Keratinocyte (primary cell): ENCODE data around the gene RFTN1. TPM values are rescaled to one million over a fixed set of nuclear protein-coding genes. Genes with fewer than 3 reads are reported as not detected.

Experiments used
- DNase-seq: peaks from one replicate; pipeline ENCODE4 v3.0.0-alpha.2; 2011; ENCODE audit warnings: low read depth, missing footprints, low spot score
- FAIRE-seq: peaks from 2 replicates; lab custom pipeline; 2011; peaks lifted over from hg19 to GRCh38; lab: Jason Lieb, UNC
- H2AFZ ChIP-seq: 2 replicates; pipeline ENCODE4 v1.6.0; 2012; ENCODE audit warnings: low read length, control low read depth, inconsistent platforms; ENCODE audit not compliant: control insufficient read depth
- H3K27ac ChIP-seq: 2 replicates; pipeline ENCODE4 v1.5.1; 2011; ENCODE audit warnings: low read length; ENCODE audit not compliant: control insufficient read depth, insufficient read depth
- H3K27me3 ChIP-seq: 3 replicates; pipeline ENCODE4 v1.6.0; 2011; ENCODE audit warnings: low read length; ENCODE audit not compliant: control insufficient read depth, insufficient read depth; ENCODE audit errors: extremely low read depth
- H3K36me3 ChIP-seq, 2 experiments: 2 replicates in 1 of 2; 3 replicates in 1 of 2; pipeline ENCODE4 v1.5.1; 2011; ENCODE audit warnings: low read length in 2 of 2, mild to moderate bottlenecking in 1 of 2; ENCODE audit not compliant: control insufficient read depth in 2 of 2, insufficient read depth in 2 of 2; ENCODE audit errors: extremely low read depth in 1 of 2
- H3K4me1 ChIP-seq: 3 replicates; pipeline ENCODE4 v1.5.1; 2011; ENCODE audit warnings: low read length; ENCODE audit not compliant: control insufficient read depth, insufficient read depth; ENCODE audit errors: extremely low read depth
- H3K4me2 ChIP-seq: 3 replicates; pipeline ENCODE4 v1.6.0; 2011; ENCODE audit warnings: low read depth, low read length; ENCODE audit not compliant: control insufficient read depth, insufficient read depth; ENCODE audit errors: extremely low read depth
- H3K4me3 ChIP-seq, 3 experiments: fragments of 200-600 bp in 1 of 3; sonication (generic) in 1 of 3; 2 replicates in 2 of 3; 3 replicates in 1 of 3; pipeline ENCODE4 v1.5.1; 2011 to 2016; ENCODE audit warnings: low read length in 3 of 3, mild to moderate bottlenecking in 3 of 3, control low read depth in 2 of 3, inconsistent platforms in 1 of 3, low read depth in 1 of 3, mixed read lengths in 1 of 3, mixed run types in 1 of 3, moderate library complexity in 1 of 3; ENCODE audit not compliant: control insufficient read depth in 2 of 3, insufficient read depth in 2 of 3; ENCODE audit errors: extremely low read depth in 1 of 3
- H3K79me2 ChIP-seq: 2 replicates; pipeline ENCODE4 v1.6.0; 2012; ENCODE audit warnings: low read length; ENCODE audit not compliant: control insufficient read depth, insufficient read depth
- H3K9ac ChIP-seq: 3 replicates; pipeline ENCODE4 v1.6.0; 2011; ENCODE audit warnings: low read length; ENCODE audit not compliant: control insufficient read depth, insufficient read depth; ENCODE audit errors: extremely low read depth
- H3K9me1 ChIP-seq: 3 replicates; pipeline ENCODE4 v1.6.0; 2011; ENCODE audit warnings: low read length; ENCODE audit not compliant: control insufficient read depth, insufficient read depth; ENCODE audit errors: extremely low read depth
- H3K9me3 ChIP-seq: 2 replicates; pipeline ENCODE4 v1.5.1; 2012; ENCODE audit warnings: low read depth, low read length; ENCODE audit not compliant: control insufficient read depth
- H4K20me1 ChIP-seq: 3 replicates; pipeline ENCODE4 v1.6.0; 2011; ENCODE audit warnings: low read length; ENCODE audit not compliant: control insufficient read depth, insufficient read depth; ENCODE audit errors: extremely low read depth
- EZH2 ChIP-seq: IDR thresholded peaks from one replicate; pipeline ENCODE4 v1.6.1; 2012; ENCODE audit warnings: inconsistent platforms, mild to moderate bottlenecking, low read length, moderate library complexity
- dilution Hi-C: fragments of 300-500 bp; cut with MboI; formaldehyde crosslinking; loops from one replicate; pipeline ENCODE4 v1.7.0; 2020; ENCODE audit warnings: low sequenced_read_pairs; ENCODE audit not compliant: extremely low pct_ligation_motif_present
- polyA plus RNA-seq, 5 experiments: library from polyadenylated mRNA; depleted of rRNA in 3 of 5; stranded (reverse) in 3 of 5; stranded (forward) in 1 of 5; unstranded in 1 of 5; fragments of >200 nt; gene quantifications; 1 replicate in 1 of 5; 2 replicates in 3 of 5; 3 replicates in 1 of 5; pipeline versions ENCODE4 v1.2.1 to v1.2.3, GENCODE V29; 2011 to 2012; ENCODE audit warnings: missing spikeins in 2 of 5, low read depth in 1 of 5, low replicate concordance in 1 of 5
- TF ChIP-seq, protein P1 (sequence below), 3 experiments: IDR thresholded peaks in 1 of 3; conservative IDR thresholded peaks in 1 of 3; optimal IDR thresholded peaks in 1 of 3; 2 replicates in 2 of 3; 3 replicates in 1 of 3; pipeline versions ENCODE3 to v1.5.1; 2011; ENCODE audit warnings: low read length in 3 of 3, mild to moderate bottlenecking in 3 of 3, moderate library complexity in 2 of 3, control low read depth in 1 of 3, inconsistent platforms in 1 of 3; ENCODE audit not compliant: insufficient read depth in 2 of 3; ENCODE audit errors: extremely low read depth in 1 of 3

RFTN1 gene
- polyA plus RNA-seq, 1 donor (not counting 4 experiments of a cell fraction or from before 2014, with no cell fraction given): 18.0 TPM

DNA sequence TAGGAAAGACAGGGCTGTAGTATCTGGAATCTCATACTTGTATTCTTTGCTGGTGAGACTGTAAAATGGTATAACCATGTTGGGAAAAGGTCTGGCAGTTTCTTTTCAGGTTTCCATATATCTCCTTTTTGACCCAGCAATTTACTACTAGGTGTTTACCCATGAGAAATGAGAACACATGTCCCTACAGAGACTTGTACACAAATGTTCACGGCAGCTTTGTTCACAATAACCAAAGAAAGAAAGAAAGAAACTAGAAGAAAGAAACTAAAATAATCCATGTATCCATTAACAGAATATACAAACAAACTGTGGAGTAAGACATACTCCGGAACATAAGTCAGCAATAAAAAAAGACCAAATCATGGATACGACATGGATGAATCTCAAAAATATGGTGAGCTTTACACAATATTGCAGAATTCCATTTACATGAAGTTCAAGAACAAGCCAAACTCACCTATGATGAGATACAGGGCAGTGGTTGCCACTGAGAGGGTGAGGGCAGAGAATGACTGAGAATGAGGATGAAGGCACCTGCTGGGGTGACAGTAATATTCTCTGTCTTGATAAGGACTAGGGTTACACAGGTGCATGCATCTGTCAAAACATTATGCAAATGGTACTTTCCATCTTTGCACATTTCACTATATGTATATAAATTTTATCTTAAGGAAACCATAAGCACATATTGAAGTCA, 2.7 kb downstream of the RFTN1 start:
- H3K4me3 ChIP-seq: no peak overlapping the region
- no peak overlapping the region for H3K27ac ChIP-seq
- dilution Hi-C loops: no loop called here
- peaks cover 46% of the 10 kb centered on the region for H3K79me2 ChIP-seq
- no peak overlapping the region for H3K9ac ChIP-seq
- H4K20me1 ChIP-seq: no peaks in the 10 kb centered on the region
- FAIRE-seq (no peak), DNase-seq (no peak)
- H2AFZ ChIP-seq: no peak overlapping the region
- no peaks in the 10 kb centered on the region for H3K27me3 ChIP-seq
- peaks cover 17% of the 10 kb centered on the region for H3K4me1 ChIP-seq
- no peaks in the 10 kb centered on the region for H3K9me1 ChIP-seq
- H3K9me3 ChIP-seq: no peaks in the 10 kb centered on the region
- peaks cover 0 to 2% of the 10 kb centered on the region in 2 experiments for H3K36me3 ChIP-seq
- H3K4me2 ChIP-seq: no peak overlapping the region
- TF ChIP-seq EZH2: no peak
- TF ChIP-seq, protein P1, sequence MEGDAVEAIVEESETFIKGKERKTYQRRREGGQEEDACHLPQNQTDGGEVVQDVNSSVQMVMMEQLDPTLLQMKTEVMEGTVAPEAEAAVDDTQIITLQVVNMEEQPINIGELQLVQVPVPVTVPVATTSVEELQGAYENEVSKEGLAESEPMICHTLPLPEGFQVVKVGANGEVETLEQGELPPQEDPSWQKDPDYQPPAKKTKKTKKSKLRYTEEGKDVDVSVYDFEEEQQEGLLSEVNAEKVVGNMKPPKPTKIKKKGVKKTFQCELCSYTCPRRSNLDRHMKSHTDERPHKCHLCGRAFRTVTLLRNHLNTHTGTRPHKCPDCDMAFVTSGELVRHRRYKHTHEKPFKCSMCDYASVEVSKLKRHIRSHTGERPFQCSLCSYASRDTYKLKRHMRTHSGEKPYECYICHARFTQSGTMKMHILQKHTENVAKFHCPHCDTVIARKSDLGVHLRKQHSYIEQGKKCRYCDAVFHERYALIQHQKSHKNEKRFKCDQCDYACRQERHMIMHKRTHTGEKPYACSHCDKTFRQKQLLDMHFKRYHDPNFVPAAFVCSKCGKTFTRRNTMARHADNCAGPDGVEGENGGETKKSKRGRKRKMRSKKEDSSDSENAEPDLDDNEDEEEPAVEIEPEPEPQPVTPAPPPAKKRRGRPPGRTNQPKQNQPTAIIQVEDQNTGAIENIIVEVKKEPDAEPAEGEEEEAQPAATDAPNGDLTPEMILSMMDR (optimal IDR thresholded peaks at IDR 0.05 in 1 of 3, IDR thresholded peaks at IDR 0.05 in 1 of 3, conservative IDR thresholded peaks at IDR 0.05 in 1 of 3; ENCODE audit: extremely low read depth in 1 of 3, insufficient read depth in 2 of 3, low read length in 3 of 3): no peak

DNA sequence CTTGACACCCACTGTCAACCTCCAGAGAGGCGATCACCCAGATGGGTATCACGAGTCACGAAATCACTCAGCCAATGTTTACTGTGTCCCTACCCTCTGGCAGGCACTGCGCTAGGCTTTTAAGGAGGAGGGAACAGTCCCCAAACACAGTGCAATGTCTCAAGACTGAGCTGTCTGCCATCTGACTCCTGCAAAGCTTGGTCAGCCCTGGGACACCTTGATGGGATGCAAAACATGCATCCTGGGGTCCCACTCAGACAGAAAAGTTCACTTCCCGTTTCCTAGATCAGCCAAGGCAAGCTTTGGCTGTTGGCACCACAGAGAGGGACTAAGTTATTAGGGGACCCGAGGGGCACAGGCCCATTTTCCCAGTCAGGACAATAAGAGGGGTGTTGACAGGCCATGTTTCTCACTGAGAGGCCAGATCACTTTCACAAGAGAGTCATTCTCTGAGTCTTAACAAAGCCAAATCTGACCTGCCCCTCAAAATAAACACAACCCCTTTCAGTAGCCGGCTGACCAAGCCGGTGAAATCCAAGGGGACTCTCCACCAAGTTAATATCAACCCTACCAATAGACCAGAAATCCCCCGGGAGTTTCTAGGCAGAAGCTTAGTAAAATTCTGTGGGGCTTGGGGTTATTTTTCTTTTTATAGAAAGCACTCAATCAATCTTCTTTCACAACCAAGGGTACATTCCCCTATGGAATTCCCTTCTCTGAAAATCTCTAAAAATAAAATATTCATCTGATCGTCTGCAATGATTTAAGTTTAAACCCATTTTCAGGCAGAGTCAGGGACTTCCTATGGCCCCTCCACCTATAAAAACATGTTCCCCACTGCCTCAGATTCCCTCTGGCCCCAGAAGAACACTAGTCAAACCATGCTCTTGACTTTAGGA, 3.5 kb downstream of the RFTN1 start:
- H3K4me2 ChIP-seq: no peak overlapping the region
- H3K27me3 ChIP-seq: no peaks in the 10 kb centered on the region
- no peak overlapping the region for H3K4me3 ChIP-seq
- H3K4me1 ChIP-seq: peaks cover 17% of the 10 kb centered on the region
- no peak for TF ChIP-seq EZH2
- TF ChIP-seq, protein P1 (optimal IDR thresholded peaks at IDR 0.05 in 1 of 3, IDR thresholded peaks at IDR 0.05 in 1 of 3, conservative IDR thresholded peaks at IDR 0.05 in 1 of 3; ENCODE audit: extremely low read depth in 1 of 3, insufficient read depth in 2 of 3, low read length in 3 of 3): no peak
- H4K20me1 ChIP-seq: no peaks in the 10 kb centered on the region
- H3K9me1 ChIP-seq: no peaks in the 10 kb centered on the region
- no peak for DNase-seq
- H3K9ac ChIP-seq: no peak overlapping the region
- H3K9me3 ChIP-seq: no peaks in the 10 kb centered on the region
- H2AFZ ChIP-seq: no peak overlapping the region
- no peak for FAIRE-seq
- H3K27ac ChIP-seq: no peak overlapping the region
- dilution Hi-C loops: no loop called here
- H3K36me3 ChIP-seq: peaks cover 0 to 2% of the 10 kb centered on the region in 2 experiments
- H3K79me2 ChIP-seq: peaks cover 46% of the 10 kb centered on the region
